Loucy (cell line): ENCODE data around the gene GNRH2.

Experiments used
- H2AFZ ChIP-seq: fragments of 200-600 bp; sonication (generic); 2 replicates; pipeline ENCODE4 v1.6.0; 2016; ENCODE audit warnings: antibody characterized with exemption, mild to moderate bottlenecking, low read length, moderate library complexity
- H3F3A ChIP-seq: fragments of 200-600 bp; 2 replicates; pipeline ENCODE4 v1.6.0; 2016; ENCODE audit warnings: antibody characterized with exemption, low read depth, mild to moderate bottlenecking
- H3K27me3 ChIP-seq: fragments of 200-600 bp; sonication (generic); 2 replicates; pipeline ENCODE4 v1.6.1; 2014; ENCODE audit warnings: low read length, mild to moderate bottlenecking; ENCODE audit not compliant: insufficient read depth, poor library complexity, severe bottlenecking
- H3K36me3 ChIP-seq: fragments of 200-600 bp; sonication (generic); 2 replicates; pipeline ENCODE4 v1.6.1; 2016; ENCODE audit warnings: low read length; ENCODE audit not compliant: insufficient read depth
- H3K4me1 ChIP-seq: fragments of 200-600 bp; sonication (generic); 2 replicates; pipeline ENCODE4 v1.5.1; 2014; ENCODE audit warnings: low read length, mild to moderate bottlenecking; ENCODE audit not compliant: insufficient read depth, poor library complexity, severe bottlenecking
- H3K4me2 ChIP-seq: fragments of 200-600 bp; sonication (generic); 2 replicates; pipeline ENCODE4 v1.6.0; 2014; ENCODE audit warnings: antibody characterized with exemption, low read length, low read depth, mild to moderate bottlenecking; ENCODE audit not compliant: poor library complexity, severe bottlenecking
- H3K4me3 ChIP-seq: fragments of 200-600 bp; sonication (generic); 2 replicates; pipeline ENCODE4 v1.5.1; 2014; ENCODE audit warnings: low read length, mild to moderate bottlenecking, mixed read lengths; ENCODE audit not compliant: poor library complexity, severe bottlenecking
- H3K79me2 ChIP-seq: fragments of 200-600 bp; sonication (generic); 2 replicates; pipeline ENCODE4 v1.6.1; 2014; ENCODE audit warnings: low read length; ENCODE audit not compliant: insufficient read depth
- H3K9ac ChIP-seq: fragments of 200-600 bp; sonication (generic); 2 replicates; pipeline ENCODE4 v1.6.0; 2014; ENCODE audit warnings: mild to moderate bottlenecking, low read depth, low read length, moderate library complexity; ENCODE audit not compliant: poor library complexity, severe bottlenecking
- H3K9me2 ChIP-seq: fragments of 200-600 bp; sonication (generic); replicated peaks from 2 replicates; pipeline ENCODE4 v1.6.1; 2016; ENCODE audit warnings: low read depth, low read length, mixed read lengths
- H3K9me3 ChIP-seq: fragments of 200-600 bp; sonication (generic); 2 replicates; pipeline ENCODE4 v1.6.1; 2014; ENCODE audit warnings: mild to moderate bottlenecking, antibody characterized with exemption, low read length, low read depth; ENCODE audit not compliant: insufficient read depth
- H4K20me1 ChIP-seq: fragments of 200-600 bp; sonication (generic); 2 replicates; pipeline ENCODE4 v1.6.0; 2014; ENCODE audit warnings: antibody characterized with exemption, low read length, mild to moderate bottlenecking; ENCODE audit not compliant: insufficient read depth, poor library complexity, severe bottlenecking
- CTCF ChIP-seq: fragments of 200-600 bp; sonication (generic); conservative IDR thresholded peaks from 2 replicates; pipeline ENCODE4 v1.5.1; 2014; ENCODE audit warnings: mild to moderate bottlenecking, antibody characterized with exemption, low read length
- EZH2phosphoT487 ChIP-seq: fragments of 200-600 bp; IDR thresholded peaks from 2 replicates; pipeline ENCODE4 v1.6.1; 2018; ENCODE audit warnings: antibody characterized with exemption, mild to moderate bottlenecking, moderate library complexity, borderline replicate concordance

Gene GNRH2

GRCh38 chr20:3044336-3044965, 1.0 kb downstream of the GNRH2 start:
- Histone ChIP-seq H3K9ac (peak overlapping the region; percentile 88), H3K9me3 (no peaks in the 10 kb centered on the region), H3K4me3 (no peak overlapping the region), H3F3A (no peaks in the 10 kb centered on the region), H2AFZ (no peak overlapping the region), H3K9me2 (no peaks in the 10 kb centered on the region), H3K79me2 (peaks cover 30% of the 10 kb centered on the region), H3K36me3 (peaks cover 24% of the 10 kb centered on the region; the same call in 1 of the 2 replicates), H4K20me1 (peaks cover 21% of the 10 kb centered on the region), H3K27me3 (peaks cover 5% of the 10 kb centered on the region), H3K4me2 (peak overlapping the region; percentile 89), H3K4me1 (peaks cover 18% of the 10 kb centered on the region)
- TF ChIP-seq CTCF (no peak), EZH2phosphoT487 (no peak)

- Histone ChIP-seq H3K79me2 (peaks cover 30% of the 10 kb centered on the region), H3K4me1 (peaks cover 18% of the 10 kb centered on the region), H3K27me3 (peaks cover 5% of the 10 kb centered on the region), H3K36me3 (peaks cover 21% of the 10 kb centered on the region; the same call in 1 of the 2 replicates), H3F3A (no peaks in the 10 kb centered on the region), H3K9me3 (no peaks in the 10 kb centered on the region), H3K9me2 (no peaks in the 10 kb centered on the region), H4K20me1 (peaks cover 21% of the 10 kb centered on the region), H3K4me3 (peak overlapping the region; percentile 93), H2AFZ (peak overlapping the region; percentile 81), H3K4me2 (peak overlapping the region; percentile 89), H3K9ac (peak overlapping the region; percentile 88)
- no peak for TF ChIP-seq CTCF
- no peak for TF ChIP-seq EZH2phosphoT487
These were observed 1.8 kb downstream of the GNRH2 start for GRCh38 chr20:3045042-3045815.

- H3K9me3 ChIP-seq: no peaks in the 10 kb centered on the region
- H3K9me2 ChIP-seq: no peaks in the 10 kb centered on the region
- H3K79me2 ChIP-seq: peaks cover 30% of the 10 kb centered on the region
- H3K27me3 ChIP-seq: peaks cover 5% of the 10 kb centered on the region
- TF ChIP-seq CTCF (no peak), EZH2phosphoT487 (no peak)
- peak within 1 kb of the TSS; percentile 89 for H3K4me2 ChIP-seq
- peaks cover 21% of the 10 kb centered on the region for H4K20me1 ChIP-seq
- H3F3A ChIP-seq: no peaks in the 10 kb centered on the region
- peak within 1 kb of the TSS; percentile 88 for H3K9ac ChIP-seq
- H3K4me3 ChIP-seq: peak within 1 kb of the TSS; percentile 93
- peak within 1 kb of the TSS; percentile 81 for H2AFZ ChIP-seq
- H3K4me1 ChIP-seq: peaks cover 18% of the 10 kb centered on the region
- H3K36me3 ChIP-seq: peaks cover 21% of the 10 kb centered on the region; the same call in 1 of the 2 replicates
These were observed 2.6 kb downstream of the GNRH2 start, which contains the start of gene MRPS26 for GRCh38 chr20:3045816-3046676. MRPS26 (plus strand) TSS chr20:3046052; CDS start chr20:3046069, 17 bp downstream.
